Central memory CD8-positive, alpha-beta T cell (primary cell): ENCODE results near the gene CCDC182.

Experiments used
- ATAC-seq: fragments of 150-1000 bp; cut with Tn5 transposase; replicated peaks from 2 replicates; pipeline ENCODE4 v1.10.0; 2022; ENCODE audit warnings: mild to moderate bottlenecking, moderate FRiP score, moderate number of reproducible peaks; ENCODE audit not compliant: poor library complexity, severe bottlenecking; ENCODE audit errors: extremely low read depth
- DNase-seq, 2 donors: peaks; one replicate each; pipeline ENCODE4 v3.0.0; 2021; ENCODE audit warnings: low spot score in 2 of 2
- H3K27ac Mint-ChIP-seq: one replicate; pipeline ENCODE4 v1.8.0; 2022; ENCODE audit warnings: low read depth, mild to moderate bottlenecking, moderate library complexity, mixed read lengths
- H3K27me3 Mint-ChIP-seq: one replicate; pipeline ENCODE4 v1.8.0; 2022; ENCODE audit warnings: mixed read lengths
- H3K36me3 Mint-ChIP-seq: one replicate; pipeline ENCODE4 v1.8.0; 2022; ENCODE audit warnings: mild to moderate bottlenecking, moderate library complexity, mixed read lengths; ENCODE audit not compliant: insufficient read depth
- H3K4me1 Mint-ChIP-seq: one replicate; pipeline ENCODE4 v1.8.0; 2022; ENCODE audit warnings: mixed read lengths
- H3K4me3 Mint-ChIP-seq: one replicate; pipeline ENCODE4 v1.8.0; 2022; ENCODE audit warnings: mild to moderate bottlenecking, moderate library complexity, mixed read lengths
- H3K9me3 Mint-ChIP-seq: one replicate; pipeline ENCODE4 v1.8.0; 2022; ENCODE audit warnings: mixed read lengths

Gene CCDC182

DNA sequence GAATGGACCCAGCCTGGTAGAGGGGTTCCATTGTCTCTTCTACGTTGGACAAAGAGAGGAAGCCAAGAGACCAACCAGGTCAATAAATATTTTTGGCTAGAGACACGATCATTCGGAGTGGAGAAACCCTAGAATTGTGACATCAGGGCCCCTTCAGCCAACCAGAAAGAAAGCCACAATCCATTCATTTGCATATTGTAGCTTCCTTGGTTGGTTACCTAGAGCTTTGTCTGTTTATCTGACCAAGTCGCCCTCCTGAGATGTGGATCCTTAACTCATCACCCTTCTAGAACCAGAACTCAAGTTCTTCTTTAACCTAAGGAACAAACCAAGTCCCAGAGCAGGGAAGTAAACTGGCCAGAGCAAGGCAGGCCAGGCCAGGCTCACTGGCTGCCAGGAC is at the start of gene CCDC182:
Gene CCDC182 (minus strand): TSS at position 58 of the 400 bp plus-strand sequence. CDS start 27 bp downstream, at position 31.
- DNase-seq, result no peak
- ATAC-seq, result no peak
- Mint-ChIP-seq H3K36me3 (no peaks in the 10 kb centered on the region), H3K9me3 (no peaks in the 10 kb centered on the region), H3K4me3 (no peak within 1 kb of the TSS), H3K27me3 (peaks cover 6% of the 10 kb centered on the region), H3K27ac (no peak within 1 kb of the TSS), H3K4me1 (peaks cover 12% of the 10 kb centered on the region)

GRCh38 chr17:57794841-57795240 is 49.7 kb upstream of the CCDC182 start:
- no peaks in the 10 kb centered on the region for H3K9me3 Mint-ChIP-seq
- no peak for ATAC-seq
- peaks cover 31% of the 10 kb centered on the region for H3K27me3 Mint-ChIP-seq
- no peak overlapping the region for H3K4me3 Mint-ChIP-seq
- H3K27ac Mint-ChIP-seq, result peak overlapping the region; percentile 3
- H3K4me1 Mint-ChIP-seq, result no peaks in the 10 kb centered on the region
- peaks cover 1% of the 10 kb centered on the region for H3K36me3 Mint-ChIP-seq
- no peak for DNase-seq

DNA sequence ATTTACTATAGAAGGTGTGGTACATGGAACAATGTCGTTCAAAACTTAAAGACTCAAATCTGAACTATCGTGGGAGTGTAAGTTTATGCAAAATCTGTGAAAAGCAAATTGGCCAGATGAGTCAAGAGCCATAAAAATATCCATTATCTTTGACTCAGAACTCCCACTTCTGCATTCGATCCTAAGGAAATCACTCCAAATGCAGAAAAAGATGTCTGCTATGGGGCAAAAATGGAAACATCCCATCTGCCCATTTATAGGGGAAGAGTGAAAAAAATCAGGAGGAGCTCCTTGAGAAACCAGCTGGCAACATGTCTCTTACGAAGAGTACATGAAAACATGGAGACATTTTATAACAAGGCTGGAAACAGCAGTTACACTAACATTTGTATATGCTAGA is 43.6 kb upstream of the CCDC182 start:
- Mint-ChIP-seq H3K4me1 (no peaks in the 10 kb centered on the region), H3K36me3 (no peaks in the 10 kb centered on the region), H3K27ac (no peak overlapping the region), H3K27me3 (peaks cover 67% of the 10 kb centered on the region), H3K4me3 (no peak overlapping the region), H3K9me3 (no peaks in the 10 kb centered on the region)
- DNase-seq (no peak), ATAC-seq (no peak)

DNA sequence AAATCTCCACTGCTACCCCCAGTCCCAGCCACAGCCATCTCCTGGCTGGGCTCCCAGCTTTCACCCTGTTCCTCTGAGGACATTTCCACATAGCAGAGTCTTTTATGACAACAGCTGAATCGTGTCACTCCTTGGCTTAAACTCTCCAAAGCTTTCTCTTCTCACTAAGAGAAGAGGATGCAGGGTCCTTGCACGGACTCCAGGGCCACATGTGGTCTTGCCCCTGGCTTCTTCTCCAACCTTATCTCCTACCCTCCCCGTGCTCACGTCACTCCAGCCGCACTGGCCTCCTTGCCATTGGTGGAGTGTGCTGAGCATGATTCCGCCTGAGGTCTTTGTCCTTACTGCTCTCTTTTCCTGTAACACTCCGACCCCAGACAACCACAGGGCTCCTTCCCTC is 39.9 kb upstream of the CCDC182 start:
- no peak for DNase-seq
- Mint-ChIP-seq H3K4me3 (no peak overlapping the region), H3K4me1 (no peaks in the 10 kb centered on the region), H3K27ac (no peak overlapping the region), H3K9me3 (no peaks in the 10 kb centered on the region), H3K36me3 (no peaks in the 10 kb centered on the region), H3K27me3 (peaks cover 46% of the 10 kb centered on the region)
- ATAC-seq, result no peak

DNA sequence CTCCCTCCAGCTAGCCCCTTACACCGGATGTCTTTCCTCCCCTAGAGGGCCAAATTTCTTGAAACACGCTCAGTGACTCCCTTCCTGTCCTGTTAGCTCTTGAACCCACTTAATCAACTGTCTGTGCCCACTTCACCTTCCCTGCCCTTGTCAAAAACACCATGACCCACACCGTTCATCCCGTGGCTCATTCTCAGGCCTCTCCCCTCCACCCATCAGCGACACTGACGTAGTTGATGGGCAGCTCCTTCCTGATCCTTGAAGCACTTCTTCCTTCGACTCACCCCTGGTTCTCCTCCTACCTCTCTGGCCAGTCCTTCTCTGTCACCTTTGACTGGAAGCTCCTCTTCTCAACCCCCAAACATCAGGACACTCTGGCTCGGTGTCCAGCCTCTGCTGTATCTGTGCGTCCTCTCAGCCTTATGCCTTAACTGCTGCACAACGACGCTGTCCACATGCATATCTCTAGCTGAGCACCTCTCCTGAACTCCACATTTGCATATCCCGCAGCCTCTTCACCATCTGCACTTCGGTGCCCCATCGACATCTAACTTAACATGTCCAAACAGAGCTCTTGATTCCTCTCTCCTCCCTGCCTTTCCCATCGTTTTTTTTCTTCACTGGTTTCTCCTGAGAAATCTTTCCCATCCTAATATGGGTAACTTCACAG is 39.3 kb upstream of the CCDC182 start:
- DNase-seq (no peak), ATAC-seq (no peak)
- no peaks in the 10 kb centered on the region for H3K4me1 Mint-ChIP-seq
- no peaks in the 10 kb centered on the region for H3K36me3 Mint-ChIP-seq
- H3K27me3 Mint-ChIP-seq, result peaks cover 39% of the 10 kb centered on the region
- H3K27ac Mint-ChIP-seq, result no peak overlapping the region
- no peaks in the 10 kb centered on the region for H3K9me3 Mint-ChIP-seq
- no peak overlapping the region for H3K4me3 Mint-ChIP-seq

GRCh38 chr17:57783338-57783742 is 38.2 kb upstream of the CCDC182 start:
- peak; percentile 58 for ATAC-seq
- DNase-seq, result peak; percentile 60
- Mint-ChIP-seq H3K27me3 (peaks cover 30% of the 10 kb centered on the region), H3K9me3 (no peaks in the 10 kb centered on the region), H3K27ac (no peak overlapping the region), H3K4me3 (no peak overlapping the region), H3K36me3 (no peaks in the 10 kb centered on the region), H3K4me1 (no peaks in the 10 kb centered on the region)

DNA sequence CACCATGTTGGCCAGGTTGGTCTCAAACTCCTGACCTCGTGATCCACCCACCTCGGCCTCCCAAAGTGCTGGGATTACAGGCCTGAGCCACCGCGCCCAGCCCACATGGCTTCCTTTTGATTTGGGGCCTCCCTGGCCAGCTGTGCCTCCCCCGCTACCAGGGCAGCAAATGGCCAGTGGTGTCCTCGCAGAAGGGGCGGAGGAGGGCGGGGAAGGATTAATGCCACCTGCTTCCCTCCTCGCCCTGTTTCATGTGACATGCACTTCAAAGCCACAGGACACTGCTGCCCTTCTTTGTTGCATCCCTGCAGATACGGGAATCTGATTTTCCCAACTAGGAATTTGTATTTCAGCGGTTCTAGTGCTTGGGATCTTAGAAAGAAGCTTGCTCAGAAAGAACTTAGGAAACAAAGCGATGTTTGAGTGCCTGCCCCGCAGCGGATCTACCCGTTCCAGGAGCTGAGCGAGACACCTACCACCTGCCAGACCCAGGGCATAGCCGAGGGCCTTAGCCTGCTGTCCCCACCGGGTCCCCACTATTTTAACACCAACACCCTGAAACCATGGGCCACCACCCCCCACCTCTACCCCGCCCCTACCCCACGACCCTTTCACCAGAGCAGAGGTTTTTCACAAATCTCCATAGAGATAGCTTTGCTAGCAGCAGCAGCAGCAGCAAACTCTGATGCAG is 37.7 kb upstream of the CCDC182 start:
- Mint-ChIP-seq H3K4me1 (no peaks in the 10 kb centered on the region), H3K9me3 (no peaks in the 10 kb centered on the region), H3K4me3 (no peak overlapping the region), H3K27ac (no peak overlapping the region), H3K36me3 (no peaks in the 10 kb centered on the region), H3K27me3 (peaks cover 30% of the 10 kb centered on the region)
- no peak for DNase-seq
- ATAC-seq, result no peak

DNA sequence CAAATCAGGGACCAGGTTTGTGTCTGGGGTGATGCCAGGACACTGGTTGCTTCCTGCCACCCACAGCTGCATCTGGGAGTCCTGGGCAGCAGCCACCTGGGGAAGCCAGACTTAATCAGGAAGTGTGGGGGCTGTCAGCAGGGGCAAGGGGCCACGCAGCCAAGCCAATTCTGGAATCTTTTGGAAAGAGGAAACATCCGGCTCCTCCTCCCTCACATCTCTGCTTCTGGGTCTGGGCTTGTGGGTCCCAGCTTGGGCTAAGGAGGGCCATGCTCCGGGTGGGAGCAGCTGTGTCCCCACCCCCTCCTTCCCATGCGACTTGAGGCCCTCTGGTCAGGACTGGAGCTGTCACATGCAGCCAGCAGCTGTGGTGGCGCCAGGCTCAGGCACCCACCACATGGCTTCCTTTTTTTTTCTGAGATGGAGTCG is 37.0 kb upstream of the CCDC182 start:
- ATAC-seq (no peak), DNase-seq (no peak)
- Mint-ChIP-seq H3K9me3 (no peaks in the 10 kb centered on the region), H3K4me3 (no peak overlapping the region), H3K27ac (no peak overlapping the region), H3K4me1 (no peaks in the 10 kb centered on the region), H3K36me3 (no peaks in the 10 kb centered on the region), H3K27me3 (peaks cover 30% of the 10 kb centered on the region)

GRCh38 chr17:57781386-57782061 is 36.4 kb upstream of the CCDC182 start:
- DNase-seq, result no peak
- Mint-ChIP-seq H3K4me1 (no peaks in the 10 kb centered on the region), H3K9me3 (no peaks in the 10 kb centered on the region), H3K27me3 (peaks cover 28% of the 10 kb centered on the region), H3K27ac (no peak overlapping the region), H3K36me3 (no peaks in the 10 kb centered on the region), H3K4me3 (no peak overlapping the region)
- ATAC-seq, result no peak

DNA sequence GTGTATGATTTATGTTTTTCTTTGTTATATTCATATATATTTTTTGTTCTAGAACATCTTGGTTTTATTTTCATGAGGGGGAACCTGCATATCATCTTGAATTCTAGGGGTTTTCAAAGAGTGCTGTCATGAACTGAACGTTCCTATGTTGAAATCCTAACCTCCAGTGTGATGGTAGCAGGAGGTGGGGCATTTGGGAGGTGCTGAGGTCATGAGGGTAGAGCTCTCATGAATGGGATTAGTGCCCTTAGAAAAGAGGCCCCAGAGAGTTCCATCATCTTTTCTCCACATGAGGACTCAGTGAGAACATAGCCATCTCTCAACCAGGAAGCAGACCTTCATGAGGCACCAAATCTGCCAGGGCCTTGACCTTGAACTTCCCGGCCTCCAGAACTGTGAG is 34.6 kb upstream of the CCDC182 start:
- DNase-seq, result no peak
- Mint-ChIP-seq H3K36me3 (no peaks in the 10 kb centered on the region), H3K4me3 (no peak overlapping the region), H3K27ac (no peak overlapping the region), H3K9me3 (no peaks in the 10 kb centered on the region), H3K27me3 (peaks cover 42% of the 10 kb centered on the region), H3K4me1 (no peaks in the 10 kb centered on the region)
- no peak for ATAC-seq

DNA sequence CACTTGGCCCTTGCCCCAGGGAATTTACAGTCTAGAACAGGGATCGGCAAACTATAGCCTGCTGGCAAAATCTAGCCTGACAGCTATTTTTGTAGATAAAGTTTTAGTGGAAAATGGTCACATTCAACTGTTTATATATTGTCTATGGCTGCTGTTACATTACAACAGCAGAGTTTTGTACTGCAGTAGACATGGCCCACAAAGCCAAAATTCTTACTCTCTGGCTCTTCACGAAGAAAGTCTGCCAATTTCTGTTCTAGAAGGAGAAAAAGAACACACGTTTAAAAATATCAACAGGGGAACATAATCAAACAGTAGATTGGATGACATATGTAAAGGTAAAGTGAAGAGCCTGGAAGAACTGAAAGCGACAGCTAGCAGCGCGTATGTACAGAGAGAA is 33.2 kb upstream of the CCDC182 start:
- H3K4me1 Mint-ChIP-seq, result no peaks in the 10 kb centered on the region
- no peak overlapping the region for H3K4me3 Mint-ChIP-seq
- no peaks in the 10 kb centered on the region for H3K9me3 Mint-ChIP-seq
- no peak overlapping the region for H3K27ac Mint-ChIP-seq
- H3K27me3 Mint-ChIP-seq, result peaks cover 56% of the 10 kb centered on the region
- H3K36me3 Mint-ChIP-seq, result no peaks in the 10 kb centered on the region
- no peak for DNase-seq
- ATAC-seq, result no peak

DNA sequence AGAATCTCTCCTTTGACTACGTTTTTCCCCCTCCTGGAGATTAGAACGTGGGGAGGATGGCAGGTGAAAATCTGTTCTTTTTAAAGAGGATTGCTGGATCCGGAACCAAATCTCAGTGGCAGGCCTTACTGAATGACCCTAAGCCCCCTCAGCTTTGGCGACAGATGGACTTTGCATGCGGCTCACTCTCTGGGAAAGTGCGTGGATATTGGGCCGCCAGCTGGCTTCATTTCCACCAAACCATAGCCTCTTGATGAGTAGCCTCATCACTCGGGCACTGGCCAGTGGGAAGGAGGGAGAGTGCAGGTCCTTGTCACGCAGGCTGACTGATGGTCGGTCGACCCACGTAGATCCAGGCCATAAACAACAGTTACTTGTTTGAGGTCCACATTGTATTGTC is 31.3 kb upstream of the CCDC182 start:
- Mint-ChIP-seq H3K4me1 (no peaks in the 10 kb centered on the region), H3K27me3 (peaks cover 69% of the 10 kb centered on the region), H3K36me3 (no peaks in the 10 kb centered on the region), H3K27ac (no peak overlapping the region), H3K9me3 (no peaks in the 10 kb centered on the region), H3K4me3 (no peak overlapping the region)
- ATAC-seq (no peak), DNase-seq (no peak)

- Mint-ChIP-seq H3K9me3 (no peaks in the 10 kb centered on the region), H3K4me1 (no peaks in the 10 kb centered on the region), H3K4me3 (no peak overlapping the region), H3K27ac (no peak overlapping the region), H3K36me3 (no peaks in the 10 kb centered on the region), H3K27me3 (peaks cover 81% of the 10 kb centered on the region)
- ATAC-seq (no peak), DNase-seq (no peak)
These were observed 29.8 kb upstream of the CCDC182 start for GRCh38 chr17:57774872-57775271.
